WTC11 (cell line): ENCODE data around the gene UBAC2.

Source experiments
- CREB1 ChIP-seq: sonication (generic); formaldehyde crosslinking; IDR thresholded peaks from 2 replicates; pipeline ENCODE4 v1.8.0; 2023; ENCODE audit warnings: mild to moderate bottlenecking, missing genetic modification reagents
- CTCF ChIP-seq: fragments of 200-600 bp; IDR thresholded peaks from 2 replicates; pipeline ENCODE4 v1.8.0; 2022; ENCODE audit warnings: antibody characterized with exemption
- JUN ChIP-seq: sonication (generic); formaldehyde crosslinking; IDR thresholded peaks from 2 replicates; pipeline ENCODE4 v1.8.0; 2023; ENCODE audit warnings: mild to moderate bottlenecking, missing genetic modification reagents
- MAX ChIP-seq: sonication (generic); formaldehyde crosslinking; IDR thresholded peaks from 2 replicates; pipeline ENCODE4 v1.8.0; 2022; ENCODE audit warnings: mild to moderate bottlenecking, missing genetic modification reagents
- SMAD3 ChIP-seq: sonication (generic); formaldehyde crosslinking; IDR thresholded peaks from 2 replicates; pipeline ENCODE4 v1.8.0; 2022; ENCODE audit warnings: missing genetic modification reagents, mild to moderate bottlenecking, borderline replicate concordance
- SP1 ChIP-seq: sonication (generic); formaldehyde crosslinking; conservative IDR thresholded peaks from 2 replicates; pipeline ENCODE4 v1.8.1; 2022; ENCODE audit warnings: missing genetic modification reagents
- ZNF121 ChIP-seq: sonication (generic); formaldehyde crosslinking; IDR thresholded peaks from 2 replicates; pipeline ENCODE4 v1.8.0; 2023; ENCODE audit warnings: missing genetic modification reagents

- TF ChIP-seq CREB1 (no peak), CTCF (no peak), SP1 (CRISPR knock-in tag) (no peak), SMAD3 (no peak), ZNF121 (CRISPR knock-in tag) (no peak), JUN (CRISPR knock-in tag) (no peak), MAX (no peak)
These were observed 146.8 kb downstream of the UBAC2 start for GRCh38 chr13:99347335-99347878.
